Neuronal stem cell (in vitro differentiated cells): Measurements from ENCODE around the gene PDE11A.

Experiments
- DNase-seq: peaks from one replicate; pipeline ENCODE4 v3.0.0-alpha.2; 2013; ENCODE audit warnings: low spot score
- H2AFZ ChIP-seq: one replicate; pipeline ENCODE4 v1.6.1; 2013; ENCODE audit warnings: mild to moderate bottlenecking, low read length, inconsistent platforms
- H2AK5ac ChIP-seq: 2 replicates; pipeline ENCODE4 v1.6.1; 2013; ENCODE audit warnings: low read depth, mild to moderate bottlenecking, inconsistent platforms, low read length, moderate library complexity, mixed read lengths
- H2BK120ac ChIP-seq: 2 replicates; pipeline ENCODE4 v1.6.1; 2013; ENCODE audit warnings: low read depth, mild to moderate bottlenecking, inconsistent platforms, low read length, moderate library complexity, mixed read lengths
- H2BK12ac ChIP-seq: one replicate; pipeline ENCODE4 v1.6.1; 2013; ENCODE audit warnings: low read length, inconsistent platforms
- H2BK15ac ChIP-seq: 2 replicates; pipeline ENCODE4 v1.6.1; 2013; ENCODE audit warnings: mild to moderate bottlenecking, low read length, inconsistent platforms, mixed read lengths
- H2BK5ac ChIP-seq: one replicate; pipeline ENCODE4 v1.6.1; 2013; ENCODE audit warnings: inconsistent platforms, mild to moderate bottlenecking, low read length, moderate library complexity
- H3K14ac ChIP-seq: one replicate; pipeline ENCODE4 v1.6.1; 2013; ENCODE audit warnings: low read length, inconsistent platforms
- H3K18ac ChIP-seq: 2 replicates; pipeline ENCODE4 v1.6.1; 2013; ENCODE audit warnings: low read length, inconsistent platforms
- H3K23ac ChIP-seq: 2 replicates; pipeline ENCODE4 v1.6.1; 2013; ENCODE audit warnings: low read depth, mild to moderate bottlenecking, mixed read lengths, low read length, inconsistent platforms; ENCODE audit not compliant: poor library complexity
- H3K27ac ChIP-seq: replicated peaks from 3 replicates; pipeline ENCODE4 v1.5.1; 2013; ENCODE audit warnings: low read length, inconsistent platforms
- H3K27me3 ChIP-seq, 3 experiments: 2 replicates each; pipeline ENCODE4 v1.6.1; 2013; ENCODE audit warnings: low read length in 3 of 3, mild to moderate bottlenecking in 2 of 3, inconsistent platforms in 1 of 3, low read depth in 1 of 3, mixed read lengths in 1 of 3, moderate library complexity in 1 of 3; ENCODE audit not compliant: control insufficient read depth in 3 of 3, insufficient read depth in 3 of 3
- H3K36me3 ChIP-seq, 2 donors: replicated peaks in 1 of 2; 2 replicates each; pipeline ENCODE4 v1.6.1; 2013; ENCODE audit warnings: low read length in 2 of 2; ENCODE audit not compliant: control insufficient read depth in 2 of 2, insufficient read depth in 2 of 2
- H3K4ac ChIP-seq: 2 replicates; pipeline ENCODE4 v1.6.1; 2013; ENCODE audit warnings: inconsistent platforms, mild to moderate bottlenecking, low read length, moderate library complexity
- H3K4me1 ChIP-seq, 2 donors: 1 replicate in 1 of 2; 2 replicates in 1 of 2; pipeline ENCODE4 v1.6.1; 2013; ENCODE audit warnings: low read length in 2 of 2, low read depth in 1 of 2; ENCODE audit not compliant: control insufficient read depth in 2 of 2, insufficient read depth in 1 of 2
- H3K4me2 ChIP-seq: one replicate; pipeline ENCODE4 v1.6.1; 2013; ENCODE audit warnings: mild to moderate bottlenecking, low read length, inconsistent platforms; ENCODE audit not compliant: insufficient read depth, poor library complexity, severe bottlenecking
- H3K4me3 ChIP-seq, 2 donors: 2 replicates each; pipeline ENCODE4 v1.5.1; 2013; ENCODE audit warnings: low read length in 2 of 2, mild to moderate bottlenecking in 2 of 2, inconsistent platforms in 1 of 2, moderate library complexity in 1 of 2
- H3K79me1 ChIP-seq: one replicate; pipeline ENCODE4 v1.6.1; 2013; ENCODE audit warnings: low read depth, mild to moderate bottlenecking, inconsistent platforms, low read length, moderate library complexity
- H3K9ac ChIP-seq: one replicate; pipeline ENCODE4 v1.6.1; 2013; ENCODE audit warnings: mild to moderate bottlenecking, low read depth, low read length, inconsistent platforms; ENCODE audit not compliant: poor library complexity
- H3K9me3 ChIP-seq, 2 donors: replicated peaks in 1 of 2; 2 replicates each; pipeline versions ENCODE3 to v1.6.1; 2013; ENCODE audit warnings: low read length in 2 of 2, mild to moderate bottlenecking in 2 of 2, inconsistent platforms in 1 of 2, low read depth in 1 of 2, mixed read lengths in 1 of 2, moderate library complexity in 1 of 2; ENCODE audit not compliant: control insufficient read depth in 2 of 2, insufficient read depth in 1 of 2
- H4K8ac ChIP-seq: one replicate; pipeline ENCODE4 v1.6.1; 2013; ENCODE audit warnings: low read depth, mild to moderate bottlenecking, inconsistent platforms, low read length, moderate library complexity
- H4K91ac ChIP-seq: one replicate; pipeline ENCODE4 v1.6.1; 2013; ENCODE audit warnings: low read length, low read depth, mild to moderate bottlenecking, inconsistent platforms; ENCODE audit not compliant: poor library complexity
- WGBS, 2 donors: extraction: QIAGEN DNeasy Blood & Tissue Kit; methylation state at CpG; one replicate each; pipeline ENCODE4 v1.1.7; 2013; ENCODE audit warnings: missing lambda C conversion rate in 2 of 2, mixed read lengths in 1 of 2; ENCODE audit not compliant: insufficient read length in 2 of 2, insufficient replicate concordance in 1 of 2; ENCODE audit errors: extremely low coverage in 2 of 2; 5-methylcytosine and 5-hydroxymethylcytosine counted together

Gene PDE11A

DNA sequence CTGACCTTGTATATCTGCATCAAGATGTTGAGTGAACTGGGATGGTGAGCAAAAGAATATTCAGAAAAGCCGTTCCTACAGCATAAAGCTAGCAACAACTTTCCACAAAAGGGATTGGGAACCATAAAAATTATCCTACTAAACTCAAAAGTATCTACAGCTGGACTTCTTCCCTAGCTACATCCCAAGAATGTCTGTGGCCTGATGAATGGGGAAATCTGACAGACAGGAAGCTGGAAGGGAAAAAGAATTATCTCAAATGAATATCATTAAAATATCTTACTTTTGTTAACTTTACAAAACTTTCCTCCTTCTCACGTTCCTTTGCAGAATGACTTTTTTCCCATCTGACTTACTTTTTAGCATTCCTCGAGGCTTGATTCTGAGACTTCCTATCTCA, 150.9 kb downstream of the PDE11A start:
- H2AK5ac ChIP-seq = no peak overlapping the region
- H3K9me3 ChIP-seq = no peaks in the 10 kb centered on the region
- H3K4me2 ChIP-seq = no peak overlapping the region
- no peak overlapping the region for H2BK5ac ChIP-seq
- H4K91ac ChIP-seq = no peak overlapping the region
- H3K27me3 ChIP-seq = no peaks in the 10 kb centered on the region
- H3K18ac ChIP-seq = no peak overlapping the region
- H3K4me3 ChIP-seq = no peak overlapping the region
- H4K8ac ChIP-seq = no peak overlapping the region
- H3K27ac ChIP-seq = no peak overlapping the region
- DNase-seq = no peak
- H3K36me3 ChIP-seq = no peaks in the 10 kb centered on the region
- H2AFZ ChIP-seq = no peak overlapping the region
- no peak overlapping the region for H3K9ac ChIP-seq
- H3K4me1 ChIP-seq = no peaks in the 10 kb centered on the region
- H3K79me1 ChIP-seq = no peaks in the 10 kb centered on the region
- H3K4ac ChIP-seq = no peak overlapping the region
- H2BK120ac ChIP-seq = no peak overlapping the region
- no peak overlapping the region for H2BK15ac ChIP-seq
- no peak overlapping the region for H3K14ac ChIP-seq
- no peak overlapping the region for H3K23ac ChIP-seq
- H2BK12ac ChIP-seq = no peak overlapping the region
- WGBS, 2 donors = no CpG with 5 or more reads among the region's 3 CpGs

DNA sequence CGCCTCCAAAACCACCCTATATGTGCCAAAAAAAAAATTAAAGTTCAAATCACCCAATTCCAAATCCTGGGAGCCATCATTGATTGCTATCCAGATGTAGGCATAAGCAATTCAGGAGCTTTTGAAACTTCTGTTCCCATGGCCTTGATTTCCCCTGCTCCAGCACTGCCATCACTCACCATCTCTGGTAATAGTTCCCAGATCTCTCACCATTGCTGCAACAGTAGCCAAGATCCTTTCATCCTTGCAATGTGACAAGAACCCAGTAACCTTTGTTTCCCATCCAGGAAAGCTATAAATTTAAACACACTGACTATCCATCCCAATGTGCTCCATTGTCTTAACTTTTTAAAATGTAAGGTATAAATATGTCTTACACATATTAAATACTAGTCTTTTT, 155.4 kb downstream of the PDE11A start:
- no peak overlapping the region for H2BK120ac ChIP-seq
- no peak overlapping the region for H3K4me2 ChIP-seq
- no peak overlapping the region for H4K8ac ChIP-seq
- no peak for DNase-seq
- no peak overlapping the region for H2AFZ ChIP-seq
- H3K27ac ChIP-seq = no peak overlapping the region
- H4K91ac ChIP-seq = no peak overlapping the region
- H3K14ac ChIP-seq = no peak overlapping the region
- no peak overlapping the region for H3K4me3 ChIP-seq
- H3K23ac ChIP-seq = no peak overlapping the region
- no peaks in the 10 kb centered on the region for H3K4me1 ChIP-seq
- no peak overlapping the region for H2BK15ac ChIP-seq
- H3K9ac ChIP-seq = no peak overlapping the region
- no peak overlapping the region for H2BK12ac ChIP-seq
- no CpG with 5 or more reads among the region's 1 CpG for WGBS, 2 donors
- no peak overlapping the region for H3K4ac ChIP-seq
- no peaks in the 10 kb centered on the region for H3K27me3 ChIP-seq
- no peak overlapping the region for H2AK5ac ChIP-seq
- no peak overlapping the region for H2BK5ac ChIP-seq
- no peaks in the 10 kb centered on the region for H3K9me3 ChIP-seq
- no peak overlapping the region for H3K18ac ChIP-seq
- H3K36me3 ChIP-seq = no peaks in the 10 kb centered on the region
- no peaks in the 10 kb centered on the region for H3K79me1 ChIP-seq

DNA sequence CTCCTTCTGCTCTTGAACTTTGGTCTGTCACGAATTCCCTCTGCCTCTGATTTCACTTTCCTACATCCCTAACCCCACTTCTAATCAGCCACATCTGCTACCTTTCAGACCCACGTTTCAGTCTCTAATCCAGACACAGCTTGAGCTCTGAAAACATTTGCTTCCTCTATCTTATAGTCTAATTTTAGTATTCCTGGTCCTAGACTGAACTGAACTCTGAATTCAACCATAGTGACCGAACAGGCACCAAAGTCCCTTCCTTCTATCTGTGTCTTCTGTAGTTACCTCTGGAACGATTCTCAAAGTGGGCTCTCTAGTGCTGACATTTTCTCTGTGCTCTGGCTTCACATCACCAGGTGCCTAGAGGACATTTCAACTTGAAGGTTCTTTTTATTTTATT, 156.2 kb downstream of the PDE11A start:
- Histone ChIP-seq H4K8ac (no peak overlapping the region), H2BK120ac (no peak overlapping the region), H3K27ac (no peak overlapping the region), H2BK15ac (no peak overlapping the region), H4K91ac (no peak overlapping the region), H3K14ac (no peak overlapping the region), H3K4me1 (no peaks in the 10 kb centered on the region), H3K9me3 (no peaks in the 10 kb centered on the region), H2AFZ (no peak overlapping the region), H3K18ac (no peak overlapping the region), H2BK5ac (no peak overlapping the region), H3K36me3 (no peaks in the 10 kb centered on the region), H3K23ac (no peak overlapping the region), H3K4me2 (no peak overlapping the region), H3K9ac (no peak overlapping the region), H3K79me1 (no peaks in the 10 kb centered on the region), H3K4ac (no peak overlapping the region), H2BK12ac (no peak overlapping the region), H2AK5ac (no peak overlapping the region), H3K4me3 (no peak overlapping the region), H3K27me3 (no peaks in the 10 kb centered on the region)
- WGBS, 2 donors = no CpG with 5 or more reads among the region's 4 CpGs
- DNase-seq = no peak

DNA sequence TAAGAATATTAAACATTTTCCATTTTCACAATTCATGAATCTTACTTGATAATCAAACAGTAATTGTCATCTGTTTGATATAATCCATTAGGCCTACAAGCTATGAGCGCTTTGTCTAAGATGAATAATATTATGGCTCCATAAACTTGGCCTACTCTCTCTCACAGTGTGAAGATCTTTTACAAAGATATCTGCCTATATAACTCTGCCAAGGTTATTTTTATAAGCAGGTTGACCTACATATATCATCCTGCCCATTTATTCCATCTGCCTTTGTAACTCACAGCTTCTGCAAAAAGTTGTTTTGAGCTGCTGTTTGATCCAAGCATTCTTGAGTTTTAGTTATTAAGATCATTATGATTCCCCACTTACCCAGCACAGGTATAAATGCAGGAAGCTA, 158.3 kb downstream of the PDE11A start:
- Histone ChIP-seq H2BK5ac (no peak overlapping the region), H3K18ac (no peak overlapping the region), H2BK120ac (no peak overlapping the region), H3K9ac (no peak overlapping the region), H3K36me3 (no peaks in the 10 kb centered on the region), H3K14ac (no peak overlapping the region), H3K4me1 (peaks cover 0 to 4% of the 10 kb centered on the region in 2 donors), H4K91ac (no peak overlapping the region), H3K4me3 (no peak overlapping the region), H2AFZ (no peak overlapping the region), H2BK12ac (no peak overlapping the region), H3K79me1 (no peaks in the 10 kb centered on the region), H3K4me2 (no peak overlapping the region), H3K23ac (no peak overlapping the region), H3K9me3 (no peaks in the 10 kb centered on the region), H3K27me3 (no peaks in the 10 kb centered on the region), H4K8ac (no peak overlapping the region), H2AK5ac (no peak overlapping the region), H2BK15ac (no peak overlapping the region), H3K4ac (no peak overlapping the region), H3K27ac (no peak overlapping the region)
- DNase-seq = no peak
- no CpG with 5 or more reads among the region's 1 CpG for WGBS, 2 donors
